ENCODE results near the gene DPT.

DNA sequence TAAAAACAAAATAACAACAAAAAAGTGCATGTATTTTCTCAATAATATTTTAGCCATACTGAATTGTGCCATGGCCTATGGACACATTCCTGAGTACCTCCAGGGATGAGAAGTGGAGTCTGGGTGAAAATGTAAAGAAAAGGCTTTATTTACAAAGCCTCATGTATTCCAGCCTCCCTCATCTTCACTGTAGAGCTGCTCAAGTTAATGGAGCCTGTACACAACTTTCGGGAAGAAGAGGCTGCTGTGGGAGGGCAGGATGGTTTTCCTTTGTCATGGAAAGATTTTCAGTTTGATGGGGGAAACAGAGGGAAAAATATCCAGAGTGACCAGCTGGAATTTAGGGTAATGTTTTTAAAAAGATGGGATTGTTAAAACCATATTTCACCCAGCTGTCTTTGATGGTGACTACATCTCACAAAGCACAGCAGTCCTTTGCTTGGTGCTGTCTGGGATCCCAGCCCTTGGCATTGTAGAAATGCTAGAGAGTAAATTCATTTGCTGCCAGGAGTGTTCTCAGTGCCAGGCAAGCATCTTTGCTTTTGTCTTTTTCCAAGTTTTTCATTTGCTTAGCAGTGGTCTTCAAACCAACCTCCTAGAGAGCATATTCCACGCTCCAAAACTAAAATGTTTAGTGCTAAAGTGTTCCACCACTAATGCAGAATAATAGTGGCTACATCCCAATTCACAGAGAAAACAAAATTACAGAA is 54.9 kb downstream of the DPT start:
- TF ChIP-seq, protein P1, sequence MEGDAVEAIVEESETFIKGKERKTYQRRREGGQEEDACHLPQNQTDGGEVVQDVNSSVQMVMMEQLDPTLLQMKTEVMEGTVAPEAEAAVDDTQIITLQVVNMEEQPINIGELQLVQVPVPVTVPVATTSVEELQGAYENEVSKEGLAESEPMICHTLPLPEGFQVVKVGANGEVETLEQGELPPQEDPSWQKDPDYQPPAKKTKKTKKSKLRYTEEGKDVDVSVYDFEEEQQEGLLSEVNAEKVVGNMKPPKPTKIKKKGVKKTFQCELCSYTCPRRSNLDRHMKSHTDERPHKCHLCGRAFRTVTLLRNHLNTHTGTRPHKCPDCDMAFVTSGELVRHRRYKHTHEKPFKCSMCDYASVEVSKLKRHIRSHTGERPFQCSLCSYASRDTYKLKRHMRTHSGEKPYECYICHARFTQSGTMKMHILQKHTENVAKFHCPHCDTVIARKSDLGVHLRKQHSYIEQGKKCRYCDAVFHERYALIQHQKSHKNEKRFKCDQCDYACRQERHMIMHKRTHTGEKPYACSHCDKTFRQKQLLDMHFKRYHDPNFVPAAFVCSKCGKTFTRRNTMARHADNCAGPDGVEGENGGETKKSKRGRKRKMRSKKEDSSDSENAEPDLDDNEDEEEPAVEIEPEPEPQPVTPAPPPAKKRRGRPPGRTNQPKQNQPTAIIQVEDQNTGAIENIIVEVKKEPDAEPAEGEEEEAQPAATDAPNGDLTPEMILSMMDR (IDR thresholded peaks at IDR 0.05; ENCODE audit: extremely low read depth in 1 of 2, insufficient read depth in 1 of 2, low read depth in 1 of 2, low read length in 2 of 2) = no peak
- no peak for TF ChIP-seq POLR2A (IDR thresholded peaks at IDR 0.05; ENCODE audit: low read depth, low read length)
- TF ChIP-seq POLR2AphosphoS5 (IDR thresholded peaks at IDR 0.05; ENCODE audit: insufficient read depth, low read depth, low read length) = no peak
- TF ChIP-seq, protein P2, sequence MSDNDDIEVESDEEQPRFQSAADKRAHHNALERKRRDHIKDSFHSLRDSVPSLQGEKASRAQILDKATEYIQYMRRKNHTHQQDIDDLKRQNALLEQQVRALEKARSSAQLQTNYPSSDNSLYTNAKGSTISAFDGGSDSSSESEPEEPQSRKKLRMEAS (IDR thresholded peaks at IDR 0.05; ENCODE audit: insufficient read depth, insufficient read length) = no peak
